Astrocyte (in vitro differentiated cells and primary cell): Measurements from ENCODE around the gene ROR2. TPM values are rescaled to one million over a fixed set of nuclear protein-coding genes. Genes with fewer than 3 reads are reported as not detected.

Experiments
- DNase-seq: peaks from one replicate; pipeline ENCODE4 v3.0.0-alpha.2; 2010; ENCODE audit warnings: low read depth
- FAIRE-seq: peaks from 2 replicates; lab custom pipeline; 2011; peaks lifted over from hg19 to GRCh38; lab: Jason Lieb, UNC
- H2AFZ ChIP-seq: 2 replicates; pipeline ENCODE4 v1.6.0; 2012; ENCODE audit warnings: low read depth, low read length, inconsistent platforms
- H3K27ac ChIP-seq: 2 replicates; pipeline ENCODE4 v1.5.1; 2011; ENCODE audit warnings: low read depth, low read length, inconsistent platforms
- H3K27me3 ChIP-seq: 2 replicates; pipeline ENCODE4 v1.6.0; 2011; ENCODE audit warnings: low read length, inconsistent platforms; ENCODE audit not compliant: insufficient read depth
- H3K36me3 ChIP-seq: 2 replicates; pipeline ENCODE4 v1.5.1; 2011; ENCODE audit warnings: low read length, inconsistent platforms; ENCODE audit not compliant: insufficient read depth
- H3K4me1 ChIP-seq: 2 replicates; pipeline ENCODE4 v1.5.1; 2011; ENCODE audit warnings: low read length, inconsistent platforms; ENCODE audit not compliant: insufficient read depth
- H3K4me2 ChIP-seq: 2 replicates; pipeline ENCODE4 v1.6.0; 2012; ENCODE audit warnings: low read length, inconsistent platforms
- H3K4me3 ChIP-seq: 2 replicates; pipeline ENCODE4 v1.5.1; 2011; ENCODE audit warnings: low read depth, mild to moderate bottlenecking, low read length, inconsistent platforms; ENCODE audit not compliant: insufficient read depth
- H3K79me2 ChIP-seq: 2 replicates; pipeline ENCODE4 v1.6.0; 2012; ENCODE audit warnings: mild to moderate bottlenecking, low read length, inconsistent platforms; ENCODE audit not compliant: insufficient read depth
- H3K9ac ChIP-seq: 2 replicates; pipeline ENCODE4 v1.6.0; 2012; ENCODE audit warnings: mild to moderate bottlenecking, low read length, inconsistent platforms
- H3K9me3 ChIP-seq: 2 replicates; pipeline ENCODE4 v1.5.1; 2012; ENCODE audit warnings: low read depth, mild to moderate bottlenecking, low read length, inconsistent platforms; ENCODE audit not compliant: insufficient read depth
- H4K20me1 ChIP-seq: 2 replicates; pipeline ENCODE4 v1.6.0; 2012; ENCODE audit warnings: low read length, inconsistent platforms; ENCODE audit not compliant: insufficient read depth
- H3K27ac Mint-ChIP-seq: one replicate; pipeline ENCODE4 v1.8.0; 2021; ENCODE audit warnings: mild to moderate bottlenecking, mixed read lengths; ENCODE audit not compliant: unreplicated experiment
- H3K27me3 Mint-ChIP-seq: one replicate; pipeline ENCODE4 v1.8.0; 2021; ENCODE audit warnings: low read depth, mixed read lengths; ENCODE audit not compliant: unreplicated experiment
- H3K36me3 Mint-ChIP-seq: one replicate; pipeline ENCODE4 v1.8.0; 2021; ENCODE audit warnings: low read depth, mixed read lengths; ENCODE audit not compliant: unreplicated experiment
- H3K4me1 Mint-ChIP-seq: one replicate; pipeline ENCODE4 v1.8.0; 2021; ENCODE audit warnings: low read depth, mixed read lengths; ENCODE audit not compliant: unreplicated experiment
- H3K4me3 Mint-ChIP-seq: one replicate; pipeline ENCODE4 v1.8.0; 2021; ENCODE audit warnings: mild to moderate bottlenecking, moderate library complexity, mixed read lengths; ENCODE audit not compliant: unreplicated experiment
- H3K9me3 Mint-ChIP-seq: one replicate; pipeline ENCODE4 v1.8.0; 2021; ENCODE audit warnings: mild to moderate bottlenecking, mixed read lengths; ENCODE audit not compliant: unreplicated experiment
- CTCF ChIP-seq: IDR thresholded peaks from 2 replicates; pipeline ENCODE4 v1.5.1; 2011; ENCODE audit warnings: low read depth, mild to moderate bottlenecking, inconsistent platforms, low read length, moderate library complexity; ENCODE audit not compliant: insufficient read depth
- EZH2 ChIP-seq: IDR thresholded peaks from 2 replicates; pipeline ENCODE4 v1.6.1; 2012; ENCODE audit warnings: mild to moderate bottlenecking, low read length, inconsistent platforms; ENCODE audit not compliant: insufficient read depth
- total RNA-seq: library from RNA; stranded (reverse); gene quantifications from 2 replicates; pipeline ENCODE4 v1.2.1, GENCODE V29; 2021

Gene ROR2
- total RNA-seq, 1 donor from 2014 or later = 4.9 TPM

- Mint-ChIP-seq H3K9me3 (peaks cover 6% of the 10 kb centered on the region), H3K27ac (no peak overlapping the region), H3K4me3 (no peak overlapping the region), H3K36me3 (no peaks in the 10 kb centered on the region), H3K4me1 (no peaks in the 10 kb centered on the region), H3K27me3 (peaks cover 11% of the 10 kb centered on the region)
- H2AFZ ChIP-seq = no peak overlapping the region
- TF ChIP-seq EZH2 (no peak), CTCF (no peak)
- no peaks in the 10 kb centered on the region for H3K79me2 ChIP-seq
- H3K36me3 ChIP-seq = no peaks in the 10 kb centered on the region
- no peak overlapping the region for H3K4me3 ChIP-seq
- H3K4me2 ChIP-seq = no peak overlapping the region
- H3K27me3 ChIP-seq = peaks cover 2% of the 10 kb centered on the region
- no peaks in the 10 kb centered on the region for H3K9me3 ChIP-seq
- H3K9ac ChIP-seq = no peak overlapping the region
- no peaks in the 10 kb centered on the region for H3K4me1 ChIP-seq
- no peak overlapping the region for H3K27ac ChIP-seq
- no peak for FAIRE-seq
- no peaks in the 10 kb centered on the region for H4K20me1 ChIP-seq
- no peak for DNase-seq
These were observed 22.1 kb upstream of the ROR2 start for GRCh38 chr9:91972076-91972626.

GRCh38 chr9:91967259-91967658, 17.2 kb upstream of the ROR2 start:
- peaks cover 4% of the 10 kb centered on the region for H3K9me3 ChIP-seq
- no peak overlapping the region for H3K27ac ChIP-seq
- no peaks in the 10 kb centered on the region for H4K20me1 ChIP-seq
- H3K79me2 ChIP-seq = no peaks in the 10 kb centered on the region
- H3K27ac Mint-ChIP-seq = no peak overlapping the region
- no peaks in the 10 kb centered on the region for H3K36me3 Mint-ChIP-seq
- no peak overlapping the region for H3K4me2 ChIP-seq
- peaks cover 16% of the 10 kb centered on the region for H3K9me3 Mint-ChIP-seq
- TF ChIP-seq EZH2 (no peak), CTCF (no peak)
- no peaks in the 10 kb centered on the region for H3K36me3 ChIP-seq
- no peak overlapping the region for H3K4me3 Mint-ChIP-seq
- H3K27me3 ChIP-seq = peaks cover 2% of the 10 kb centered on the region
- FAIRE-seq (no peak), DNase-seq (no peak)
- H3K27me3 Mint-ChIP-seq = peaks cover 7% of the 10 kb centered on the region
- peaks cover 8% of the 10 kb centered on the region for H3K4me1 Mint-ChIP-seq
- no peak overlapping the region for H3K4me3 ChIP-seq
- no peak overlapping the region for H2AFZ ChIP-seq
- no peak overlapping the region for H3K9ac ChIP-seq
- no peaks in the 10 kb centered on the region for H3K4me1 ChIP-seq

GRCh38 chr9:91966503-91966902, 16.5 kb upstream of the ROR2 start:
- no peaks in the 10 kb centered on the region for H3K36me3 Mint-ChIP-seq
- H3K27ac ChIP-seq = no peak overlapping the region
- H3K9me3 Mint-ChIP-seq = peaks cover 16% of the 10 kb centered on the region
- H3K4me3 ChIP-seq = no peak overlapping the region
- H3K27ac Mint-ChIP-seq = peak overlapping the region; percentile 75
- H3K4me3 Mint-ChIP-seq = no peak overlapping the region
- no peak for DNase-seq
- H3K4me2 ChIP-seq = no peak overlapping the region
- no peak overlapping the region for H2AFZ ChIP-seq
- H3K9me3 ChIP-seq = peaks cover 4% of the 10 kb centered on the region
- H3K4me1 ChIP-seq = no peaks in the 10 kb centered on the region
- no peak for FAIRE-seq
- TF ChIP-seq EZH2 (no peak), CTCF (no peak)
- H3K4me1 Mint-ChIP-seq = peaks cover 8% of the 10 kb centered on the region
- H3K27me3 ChIP-seq = peaks cover 2% of the 10 kb centered on the region
- H4K20me1 ChIP-seq = no peaks in the 10 kb centered on the region
- no peaks in the 10 kb centered on the region for H3K36me3 ChIP-seq
- no peak overlapping the region for H3K9ac ChIP-seq
- H3K27me3 Mint-ChIP-seq = peaks cover 1% of the 10 kb centered on the region
- H3K79me2 ChIP-seq = no peaks in the 10 kb centered on the region
